Lung (tissue), 12 donors: ENCODE data around the gene PEX14. TPM values are rescaled to one million over a fixed set of nuclear protein-coding genes. Genes with fewer than 3 reads are reported as not detected.

Experiments used
- ATAC-seq: fragments of 200-7000 bp; cut with Tn5 transposase; one replicate; pipeline ENCODE4 v1.9.1; 2020; ENCODE audit warnings: moderate number of reproducible peaks; ENCODE audit not compliant: insufficient read depth, low FRiP score
- DNase-seq, 3 donors: peaks; one replicate each; pipeline ENCODE4 v3.0.0-alpha.2; 2013 to 2017
- H3K27ac ChIP-seq, 2 donors: one replicate each; pipeline ENCODE4 v1.5.1; 2013; ENCODE audit warnings: mild to moderate bottlenecking in 2 of 2, moderate library complexity in 2 of 2, control low read depth in 1 of 2, inconsistent platforms in 1 of 2, low read depth in 1 of 2, low read length in 1 of 2
- H3K27me3 ChIP-seq, 3 donors: one replicate each; pipeline ENCODE4 v1.5.1; 2013; ENCODE audit warnings: low read length in 2 of 3; ENCODE audit not compliant: control insufficient read depth in 3 of 3, insufficient read depth in 3 of 3
- H3K36me3 ChIP-seq, 4 donors: one replicate each; pipeline ENCODE4 v1.5.1; 2013; ENCODE audit warnings: low read length in 4 of 4, mild to moderate bottlenecking in 1 of 4, moderate library complexity in 1 of 4; ENCODE audit not compliant: control insufficient read depth in 4 of 4, insufficient read depth in 4 of 4
- H3K4me1 ChIP-seq, 5 donors: one replicate each; pipeline ENCODE4 v1.5.1; 2013; ENCODE audit warnings: low read length in 5 of 5, mild to moderate bottlenecking in 2 of 5, moderate library complexity in 1 of 5; ENCODE audit not compliant: control insufficient read depth in 5 of 5, insufficient read depth in 5 of 5
- H3K4me3 ChIP-seq: one replicate; pipeline ENCODE4 v1.5.1; 2013; ENCODE audit warnings: mild to moderate bottlenecking, control low read depth, moderate library complexity
- H3K9ac ChIP-seq, 2 donors: one replicate each; pipeline ENCODE4 v1.5.1; 2013; ENCODE audit warnings: low read length in 2 of 2, control low read depth in 1 of 2; ENCODE audit not compliant: insufficient read depth in 1 of 2
- H3K9me3 ChIP-seq, 4 donors: one replicate each; pipeline ENCODE4 v1.5.1; 2013; ENCODE audit warnings: low read length in 3 of 4, mild to moderate bottlenecking in 1 of 4, moderate library complexity in 1 of 4; ENCODE audit not compliant: control insufficient read depth in 4 of 4, insufficient read depth in 3 of 4
- CTCF ChIP-seq: IDR thresholded peaks from 2 replicates; pipeline ENCODE4 v1.5.1; 2012; ENCODE audit warnings: mild to moderate bottlenecking; ENCODE audit errors: control extremely low read depth, extremely low read depth
- WGBS, 2 donors: extraction: QIAGEN DNeasy Blood & Tissue Kit; methylation state at CpG; one replicate each; pipeline ENCODE4 v1.1.7; 2013; 5-methylcytosine and 5-hydroxymethylcytosine counted together
- polyA plus RNA-seq, 2 donors: library from polyadenylated mRNA; stranded (reverse); fragments of 200-250 nt; gene quantifications; one replicate each; pipeline ENCODE4 v1.2.1, GENCODE V29; 2013
- total RNA-seq, 2 donors: library from RNA; depleted of rRNA in 1 of 2; stranded (reverse); fragments of >200 nt in 1 of 2; gene quantifications; one replicate each; pipeline ENCODE4 v1.2.1, GENCODE V29; 2014 to 2021
- donor health status: control.
- donor health status: control.
- donor health status: Bipolar disorder and iron deficiency.
- donor health status: healthy.
- donor health status: DM: yes; HTN: yes; CAD: no.

The PEX14 gene
- total and polyA plus RNA-seq, 4 donors = 18.1 to 29.2 (median 20.8) TPM

GRCh38 chr1:10475510-10475909 lies 760 bp downstream of the PEX14 start:
- Histone ChIP-seq H3K9ac (peak overlapping the region; percentile 63 to 78), H3K27ac (peak overlapping the region; percentile 47 to 68), H3K9me3 (no peaks in the 10 kb centered on the region), H3K36me3 (peaks cover 0 to 3% (median 0%) of the 10 kb centered on the region in 4 donors), H3K4me1 (peaks cover 2 to 18% (median 7%) of the 10 kb centered on the region in 5 donors), H3K4me3 (peak overlapping the region; percentile 84), H3K27me3 (no peaks in the 10 kb centered on the region)
- no peak for ATAC-seq
- no peak for TF ChIP-seq CTCF
- DNase-seq = no peak
- WGBS, 2 donors = 1 to 3% methylated on average over 13 of the region's 13 CpGs

GRCh38 chr1:10479296-10479695 lies 4.5 kb downstream of the PEX14 start:
- Histone ChIP-seq H3K27ac (no peak overlapping the region), H3K9ac (no peak overlapping the region), H3K27me3 (no peaks in the 10 kb centered on the region), H3K4me3 (no peak overlapping the region), H3K36me3 (peaks cover 0 to 3% (median 0%) of the 10 kb centered on the region in 4 donors), H3K9me3 (no peaks in the 10 kb centered on the region), H3K4me1 (peaks cover 0 to 9% (median 5%) of the 10 kb centered on the region in 5 donors)
- ATAC-seq (no peak), DNase-seq (no peak)
- TF ChIP-seq CTCF = no peak
- WGBS, 2 donors = 61 to 76% methylated on average over 8 of the region's 8 CpGs

GRCh38 chr1:10480614-10481013 lies 5.9 kb downstream of the PEX14 start:
- Histone ChIP-seq H3K27me3 (no peaks in the 10 kb centered on the region), H3K27ac (no peak overlapping the region), H3K4me3 (no peak overlapping the region), H3K36me3 (peaks cover 0 to 3% (median 0%) of the 10 kb centered on the region in 4 donors), H3K4me1 (peaks cover 0 to 7% (median 4%) of the 10 kb centered on the region in 5 donors), H3K9ac (no peak overlapping the region), H3K9me3 (no peaks in the 10 kb centered on the region)
- DNase-seq (no peak), ATAC-seq (no peak)
- WGBS, 2 donors = 92 to 94% methylated on average over 2 of the region's 2 CpGs
- no peak for TF ChIP-seq CTCF

- DNase-seq (no peak), ATAC-seq (peak; percentile 47)
- Histone ChIP-seq H3K4me1 (peaks cover 0 to 4% (median 0%) of the 10 kb centered on the region in 5 donors), H3K9ac (no peak overlapping the region), H3K4me3 (no peak overlapping the region), H3K9me3 (no peaks in the 10 kb centered on the region), H3K36me3 (peaks cover 0 to 3% (median 1%) of the 10 kb centered on the region in 4 donors), H3K27me3 (no peaks in the 10 kb centered on the region), H3K27ac (no peak overlapping the region)
- 43 to 79% methylated on average over 6 of the region's 6 CpGs for WGBS, 2 donors
- no peak for TF ChIP-seq CTCF
These were observed 9.8 kb downstream of the PEX14 start for GRCh38 chr1:10484521-10484920.
